Measurements from ENCODE around the gene TEX38.

DNA sequence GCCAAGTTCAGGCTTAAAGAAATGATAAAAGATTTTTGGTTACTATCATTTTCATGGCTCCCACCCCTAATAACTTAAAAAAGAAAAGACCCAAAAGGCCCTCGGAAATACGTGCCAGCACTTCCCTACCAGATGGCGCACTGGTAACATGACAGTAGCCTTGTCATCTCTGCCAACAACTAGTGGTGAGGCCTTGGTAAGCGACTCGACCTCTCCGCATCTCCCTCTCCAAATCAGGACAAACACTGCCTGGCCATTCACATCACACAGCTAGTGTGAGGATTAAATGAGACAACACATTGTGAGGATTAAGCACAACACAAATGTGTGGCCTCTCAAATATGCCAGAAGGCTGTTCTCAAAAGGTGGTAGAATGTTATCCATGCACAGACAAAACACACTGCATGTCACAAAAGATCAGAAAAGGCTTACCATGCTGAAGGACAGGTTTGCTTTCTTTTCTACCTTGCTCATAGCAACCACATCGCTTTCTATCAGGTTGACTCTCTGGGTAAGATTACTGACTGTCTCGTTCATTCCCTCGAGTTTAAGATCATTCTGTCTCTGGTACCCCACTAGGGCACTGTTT, 16.4 kb downstream of the TEX38 start:
- no peak for TF ChIP-seq CTCF (conservative IDR thresholded peaks at IDR 0.05; ENCODE audit: low read length)
- TF ChIP-seq EZH2phosphoT487 (IDR thresholded peaks at IDR 0.05; ENCODE audit: borderline replicate concordance, low read depth, low read length), result no peak

Data from OCI-LY7 (cell line).